Kidney (tissue), 14 donors: ENCODE data around the gene ERICH3. TPM values are rescaled to one million over a fixed set of nuclear protein-coding genes. Genes with fewer than 3 reads are reported as not detected.

Experiments
- DNase-seq, 5 donors: peaks; one replicate each; pipeline ENCODE4 v3.0.0-alpha.2; 2013 to 2020
- FAIRE-seq: peaks from 2 replicates; lab custom pipeline; 2012; peaks lifted over from hg19 to GRCh38; lab: Jason Lieb, UNC
- H3K27ac ChIP-seq, 2 donors: one replicate each; pipeline ENCODE4 v1.7.0; 2013; ENCODE audit warnings: low read depth in 2 of 2, low read length in 2 of 2, inconsistent platforms in 1 of 2
- H3K27me3 ChIP-seq: one replicate; pipeline ENCODE4 v1.7.1; 2013; ENCODE audit warnings: low read length, inconsistent platforms; ENCODE audit not compliant: control insufficient read depth, insufficient read depth
- H3K36me3 ChIP-seq, 3 donors: one replicate each; pipeline versions ENCODE4 v1.7.0 to v1.7.1; 2013; ENCODE audit warnings: low read length in 3 of 3, control low read depth in 1 of 3, inconsistent platforms in 1 of 3; ENCODE audit not compliant: insufficient read depth in 3 of 3, control insufficient read depth in 2 of 3
- H3K4me1 ChIP-seq, 3 donors: one replicate each; pipeline versions ENCODE4 v1.7.0 to v1.7.1; 2013; ENCODE audit warnings: low read length in 3 of 3, inconsistent platforms in 1 of 3, low read depth in 1 of 3; ENCODE audit not compliant: control insufficient read depth in 2 of 3, insufficient read depth in 2 of 3
- H3K4me3 ChIP-seq, 3 donors: one replicate each; pipeline versions ENCODE4 v1.7.0 to v1.8.1; 2013; ENCODE audit warnings: low read length in 3 of 3, control low read depth in 1 of 3, inconsistent platforms in 1 of 3
- H3K9ac ChIP-seq, 3 donors: one replicate each; pipeline versions ENCODE4 v1.7.0 to v1.7.1; 2013; ENCODE audit warnings: low read length in 3 of 3, control low read depth in 1 of 3, inconsistent platforms in 1 of 3
- H3K9me3 ChIP-seq, 3 donors: one replicate each; pipeline versions ENCODE4 v1.7.0 to v1.7.1; 2013; ENCODE audit warnings: low read length in 3 of 3, control low read depth in 1 of 3, inconsistent platforms in 1 of 3; ENCODE audit not compliant: control insufficient read depth in 2 of 3, insufficient read depth in 1 of 3
- CTCF ChIP-seq: IDR thresholded peaks from 3 replicates; pipeline ENCODE4 v1.5.1; 2012; ENCODE audit warnings: mild to moderate bottlenecking, moderate library complexity, borderline replicate concordance; ENCODE audit not compliant: insufficient read depth; ENCODE audit errors: extremely low read depth
- intact Hi-C: fragments of 100-400 bp; cut with DNase I; formaldehyde crosslinking; loops from one replicate; pipeline ENCODE4 v1.11.1; 2022
- polyA plus RNA-seq: library from polyadenylated mRNA; stranded (reverse); fragments of 350-450 nt; fragmentation: Illumina TruSeq; extraction: RNeasy Lipid Tissue Mini Kit (QIAGEN cat#74804); gene quantifications from one replicate; pipeline ENCODE4 v1.2.3, GENCODE V29; 2014; ENCODE audit warnings: low read depth, low replicate concordance; ENCODE audit not compliant: insufficient read depth
- total RNA-seq: library from RNA; stranded (reverse); fragmentation: NEBNext Ultra II Directional; extraction: Animal tissue kit (Norgen Biotek cat#: 25700); gene quantifications from one replicate; pipeline ENCODE4 v1.2.1, GENCODE V29; 2021
- donor health status: control.
- donor health status: control.
- donor health status: control.
- donor health status: control.
- donor health status: control.
- donor health status: DM: yes; HTN: yes; CAD: no.
- donor health status: Normal renal cell carcinoma (clear cell type).

The ERICH3 gene
- total and polyA plus RNA-seq, 2 donors from 2014 or later: 0.50 TPM; not detected in 1

- no peak for TF ChIP-seq CTCF
- no peak overlapping the region for H3K27ac ChIP-seq
- FAIRE-seq (no peak), DNase-seq (no peak)
- H3K9ac ChIP-seq: no peak overlapping the region
- no peaks in the 10 kb centered on the region for H3K27me3 ChIP-seq
- H3K4me1 ChIP-seq: peaks cover 0 to 7% (median 2%) of the 10 kb centered on the region in 3 donors
- no peaks in the 10 kb centered on the region for H3K9me3 ChIP-seq
- intact Hi-C loops: no loop called here
- no peak overlapping the region for H3K4me3 ChIP-seq
- no peaks in the 10 kb centered on the region for H3K36me3 ChIP-seq
Observed at GRCh38 chr1:74650561-74650960, 23.0 kb downstream of the ERICH3 start.

GRCh38 chr1:74641876-74642275 is 31.7 kb downstream of the ERICH3 start:
- TF ChIP-seq CTCF: no peak
- no peaks in the 10 kb centered on the region for H3K27me3 ChIP-seq
- no peak for FAIRE-seq
- no peak overlapping the region for H3K9ac ChIP-seq
- intact Hi-C loops: no loop called here
- H3K4me1 ChIP-seq: peaks cover 0 to 3% (median 0%) of the 10 kb centered on the region in 3 donors
- no peak overlapping the region for H3K4me3 ChIP-seq
- no peak overlapping the region for H3K27ac ChIP-seq
- DNase-seq: no peak
- no peaks in the 10 kb centered on the region for H3K9me3 ChIP-seq
- H3K36me3 ChIP-seq: no peaks in the 10 kb centered on the region

- no peak for DNase-seq
- Histone ChIP-seq H3K4me1 (peaks cover 0 to 3% (median 0%) of the 10 kb centered on the region in 3 donors), H3K27me3 (no peaks in the 10 kb centered on the region), H3K9ac (no peak overlapping the region), H3K9me3 (no peaks in the 10 kb centered on the region), H3K4me3 (no peak overlapping the region), H3K36me3 (no peaks in the 10 kb centered on the region), H3K27ac (no peak overlapping the region)
- intact Hi-C loops: no loop called here
- no peak for TF ChIP-seq CTCF
- no peak for FAIRE-seq
Observed at GRCh38 chr1:74641161-74641560, 32.4 kb downstream of the ERICH3 start.

GRCh38 chr1:74637296-74637695 is 36.3 kb downstream of the ERICH3 start:
- no peak for DNase-seq
- intact Hi-C loops: no loop called here
- Histone ChIP-seq H3K36me3 (no peaks in the 10 kb centered on the region), H3K9me3 (no peaks in the 10 kb centered on the region), H3K9ac (no peak overlapping the region), H3K4me3 (no peak overlapping the region), H3K27me3 (no peaks in the 10 kb centered on the region), H3K4me1 (no peaks in the 10 kb centered on the region), H3K27ac (no peak overlapping the region)
- TF ChIP-seq CTCF: no peak
- FAIRE-seq: no peak
